Frontal cortex (tissue), 4 donors: ENCODE data around the gene RNF145. TPM values are rescaled to one million over a fixed set of nuclear protein-coding genes. Genes with fewer than 3 reads are reported as not detected.
"Not testable (repeated sequence)": the region's sequence is repeated elsewhere in the genome, so short reads cannot be mapped to it uniquely, and the experiment has no call there.

ENCODE experiments used
- DNase-seq, 2 donors: peaks; one replicate each; pipeline ENCODE4 v3.0.0; 2012; ENCODE audit warnings: low spot score in 2 of 2
- FAIRE-seq: peaks from 2 replicates; lab custom pipeline; 2012; peaks lifted over from hg19 to GRCh38; lab: Jason Lieb, UNC
- small RNA-seq: library from RNA; depleted of rRNA; stranded (forward); fragments of <200 nt; gene quantifications from one replicate; pipeline ENCODE3, GENCODE V24; 2014
- total RNA-seq: library from RNA; depleted of rRNA; stranded (reverse); fragments of >200 nt; gene quantifications from one replicate; pipeline ENCODE4 v1.2.3, GENCODE V29; 2014
- donor health status: control.
- donor health status: control.
- donor health status: control.

Gene RNF145
- total RNA-seq, 1 donor from 2014 or later = 124 TPM

DNA sequence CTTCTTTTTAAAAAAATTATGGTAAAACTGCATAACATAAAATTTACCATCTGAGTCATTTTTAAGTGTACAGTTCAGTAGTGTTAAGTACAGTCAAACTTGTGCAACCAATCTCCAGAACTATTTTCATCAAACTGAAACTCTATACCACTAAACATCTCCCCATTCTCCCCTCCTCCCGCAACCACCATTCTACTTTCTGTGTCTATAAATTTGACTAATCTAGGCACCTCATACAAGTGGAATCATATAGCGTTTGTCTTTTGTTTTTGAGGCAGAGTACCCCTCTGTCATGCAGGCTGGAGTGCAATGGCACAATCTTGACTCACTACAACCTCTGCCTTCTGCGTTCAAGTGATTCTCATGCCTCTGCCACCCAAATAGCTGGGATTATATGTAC, 85.7 kb downstream of the RNF145 start:
- no peak for FAIRE-seq
- no peak for DNase-seq

DNA sequence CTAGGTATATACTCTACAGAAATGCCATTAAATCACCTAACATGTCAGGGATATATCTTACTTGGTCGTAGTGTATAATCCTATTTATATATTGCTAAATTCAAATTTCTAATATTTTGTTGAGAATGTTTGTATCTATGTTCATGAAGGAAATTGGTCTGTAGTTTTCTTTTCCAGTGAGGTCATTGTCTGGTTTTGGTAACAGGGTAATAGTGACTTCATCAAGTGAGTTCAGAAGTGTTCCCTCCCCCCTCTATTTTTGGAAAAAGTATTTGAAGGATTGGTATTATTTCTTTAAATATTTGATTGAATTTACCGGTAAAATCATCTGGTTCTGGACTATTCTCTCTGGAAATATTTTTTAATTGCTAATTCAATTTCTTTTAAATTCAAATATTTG, 86.2 kb downstream of the RNF145 start:
- no peak for FAIRE-seq

DNA sequence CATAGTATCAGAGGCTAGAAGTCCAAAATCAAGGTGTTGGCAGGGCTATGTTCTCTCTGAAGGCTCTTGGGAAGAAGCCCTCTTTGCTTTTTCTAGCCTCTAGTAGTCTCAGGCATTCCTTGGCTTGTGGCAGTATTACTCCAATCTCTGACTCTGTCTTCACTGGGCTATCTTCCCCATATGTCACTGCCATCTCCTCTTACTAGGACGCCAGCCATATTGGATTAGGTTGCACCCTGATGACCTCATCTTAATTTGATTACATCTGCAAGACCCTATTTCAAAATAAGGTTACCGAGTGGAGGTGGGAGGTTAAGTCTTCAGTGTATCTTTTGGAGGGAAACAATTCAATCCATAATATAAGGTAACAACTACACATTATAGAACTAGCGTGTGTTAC, 88.3 kb downstream of the RNF145 start:
- no peak for FAIRE-seq
- no peak for DNase-seq

More for the DNA sequence above, 86.2 kb downstream of the RNF145 start:
- no peak for DNase-seq

GRCh38 chr5:159120446-159120845, 88.9 kb downstream of the RNF145 start:
- FAIRE-seq (no peak), DNase-seq (no peak)

DNA sequence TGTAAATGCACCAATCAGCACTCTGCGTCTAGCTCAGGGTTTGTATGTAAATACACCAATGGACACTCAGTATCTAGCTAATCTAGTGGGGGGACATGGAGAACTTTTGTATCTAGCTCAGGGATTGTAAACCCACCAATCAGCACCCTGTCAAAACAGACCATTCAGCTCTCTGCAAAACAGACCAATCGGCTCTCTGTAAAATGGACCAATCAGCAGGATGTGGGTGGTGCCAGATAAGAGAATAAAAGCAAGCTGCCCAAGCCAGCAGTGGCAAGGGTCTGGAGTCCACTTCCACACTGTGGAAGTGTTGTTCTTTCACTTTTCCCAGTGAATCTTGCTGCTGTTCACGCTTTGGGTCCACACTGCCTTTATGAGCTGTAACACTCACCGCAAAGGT, 89.5 kb downstream of the RNF145 start:
- not testable (repeated sequence) for DNase-seq, FAIRE-seq

- not testable (repeated sequence) for DNase-seq, FAIRE-seq
These were observed 90.2 kb downstream of the RNF145 start for GRCh38 chr5:159118958-159119659.

- FAIRE-seq = no peak
- DNase-seq = no peak
These were observed 95.9 kb downstream of the RNF145 start for GRCh38 chr5:159113405-159113804.

DNA sequence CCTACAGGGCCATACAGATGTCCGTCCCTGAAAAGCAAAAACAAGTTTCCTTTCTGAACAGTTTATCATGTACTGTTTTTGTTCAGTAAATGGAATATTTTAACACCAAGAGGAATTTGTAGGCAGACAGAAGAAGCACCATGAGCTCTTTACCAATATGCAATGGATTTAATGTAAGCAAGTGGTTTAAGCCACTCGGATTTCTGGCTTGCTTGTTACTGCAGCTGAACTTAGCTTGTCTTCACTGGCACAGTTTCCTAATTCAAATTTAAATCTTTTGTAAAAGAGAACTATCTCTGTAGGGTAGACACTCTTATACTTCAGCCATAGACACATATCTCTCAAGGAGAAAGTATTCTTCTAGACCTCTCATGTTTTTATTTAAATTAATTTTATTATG, 96.9 kb downstream of the RNF145 start:
- FAIRE-seq (no peak), DNase-seq (no peak)

Small RNA genes lying within 50 kb of the gene (small RNA-seq; reads per million reads assigned to genes)
- not detected for gene RF00263

Other genes starting within 250 kb of the RNF145 start
- gene EBF1, start 109.6 kb downstream of the RNF145 start, total RNA-seq = 6.1 TPM
- 17.1 TPM for gene UBLCP1, start 53.7 kb upstream of the RNF145 start, total RNA-seq
- gene IL12B, start 120.9 kb upstream of the RNF145 start, total RNA-seq = not detected